SKM-1 treated with dmso at 0.1 percent for 144 hours (cell line): Measurements from ENCODE around the gene STK17A.
"Not testable (repeated sequence)": the region's sequence is repeated elsewhere in the genome, so short reads cannot be mapped to it uniquely, and the experiment has no call there.

Source experiments
- DNase-seq: peaks from one replicate; lab custom pipeline; 2025; ENCODE audit not compliant: unreplicated experiment; lab: John Stamatoyannopoulos, UW

The STK17A gene

DNA sequence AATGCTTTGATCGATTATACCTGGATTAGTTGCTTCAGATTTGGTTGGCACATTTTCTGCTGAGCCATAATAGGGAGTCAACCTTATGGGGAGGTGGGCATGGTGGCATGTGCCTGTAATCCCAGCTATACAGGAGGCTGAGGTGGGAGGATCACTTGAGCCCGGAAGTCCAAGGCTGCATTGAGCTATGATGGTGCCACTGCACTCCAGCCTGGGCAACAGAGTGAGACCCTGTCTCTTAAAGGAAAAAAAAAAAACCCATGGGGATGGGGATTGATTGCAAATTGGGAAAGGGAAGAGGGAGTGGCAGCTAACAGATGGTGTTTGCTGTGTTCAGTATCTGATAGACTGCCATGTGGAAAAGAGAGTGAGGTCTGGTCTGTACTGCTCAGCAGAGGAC lies 11.1 kb downstream of the STK17A start:
- DNase-seq = no peak

DNA sequence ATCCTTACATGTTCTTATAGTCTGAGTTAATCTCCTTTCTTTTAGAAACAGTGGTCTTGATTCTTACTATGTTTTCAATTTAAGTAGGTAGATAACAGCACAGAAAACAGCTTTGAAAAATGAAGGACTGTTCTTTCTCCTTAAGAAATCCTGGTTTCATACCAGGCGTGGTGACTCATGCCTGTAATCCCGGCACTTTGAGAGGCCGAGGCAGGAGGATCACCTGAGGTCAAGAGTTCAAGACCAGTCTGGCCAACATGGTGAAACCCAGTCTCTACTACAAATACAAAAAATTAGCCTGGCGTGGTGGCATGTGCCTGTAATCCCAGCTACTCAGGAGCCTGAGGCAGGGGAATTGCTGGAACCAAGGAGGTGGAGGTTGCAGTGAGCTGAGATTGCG lies 13.5 kb downstream of the STK17A start:
- DNase-seq = not testable (repeated sequence)

DNA sequence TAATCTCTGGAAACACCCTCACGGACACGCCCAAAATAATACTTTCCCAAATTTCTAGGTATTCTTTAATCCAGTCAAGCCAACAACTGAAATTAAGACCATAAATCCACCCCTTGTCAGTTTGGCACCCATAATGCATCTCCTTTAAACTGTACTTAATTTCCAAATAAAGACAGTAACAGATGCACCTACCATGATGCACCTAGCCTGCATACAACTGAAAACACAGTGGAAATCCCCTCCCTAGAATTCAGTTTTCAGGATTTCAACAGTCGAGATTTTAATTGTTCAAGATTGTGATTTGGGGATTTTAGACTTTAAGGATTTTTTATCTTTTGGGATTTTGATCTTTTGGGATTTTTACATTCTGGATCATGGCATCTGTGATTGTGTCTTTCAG lies 17.1 kb downstream of the STK17A start:
- DNase-seq = no peak

DNA sequence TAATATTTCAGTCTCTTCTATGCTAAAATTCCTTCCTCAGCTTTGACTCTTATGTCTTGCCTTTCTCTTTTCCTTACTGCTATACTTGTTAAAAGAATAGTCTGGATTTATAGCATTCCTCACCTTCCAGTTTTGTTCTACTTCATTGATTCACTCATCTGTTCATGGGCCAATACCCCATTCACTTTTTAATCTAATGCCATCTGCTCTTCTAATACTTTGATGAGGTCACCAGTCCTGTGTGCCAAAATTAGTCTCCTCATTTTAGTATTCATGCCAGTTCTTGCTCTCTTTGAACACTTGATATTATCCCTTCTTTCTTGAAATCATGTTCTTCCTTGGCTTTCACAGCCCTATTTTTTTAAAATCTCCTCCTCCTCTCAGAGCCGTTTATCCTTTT lies 19.3 kb downstream of the STK17A start:
- no peak for DNase-seq

DNA sequence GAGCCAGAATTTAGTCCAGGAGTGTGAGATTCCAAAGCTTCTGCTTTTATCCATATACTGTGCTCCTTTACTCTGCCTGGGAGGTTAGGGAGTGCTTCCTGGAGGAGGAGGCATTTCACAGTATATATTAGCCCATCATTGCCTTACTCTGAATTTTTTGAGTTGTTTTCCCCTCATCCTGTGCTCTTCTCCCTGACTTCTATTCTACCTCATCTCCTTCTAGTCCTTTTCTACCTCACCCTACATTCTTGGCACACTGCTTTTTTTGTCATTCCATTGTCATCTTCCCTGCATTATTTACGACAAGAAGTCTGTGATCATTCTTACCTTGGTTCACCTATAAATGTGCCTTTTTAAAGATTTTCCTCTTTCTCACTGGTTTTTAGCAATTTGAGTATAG lies 21.3 kb downstream of the STK17A start:
- no peak for DNase-seq

DNA sequence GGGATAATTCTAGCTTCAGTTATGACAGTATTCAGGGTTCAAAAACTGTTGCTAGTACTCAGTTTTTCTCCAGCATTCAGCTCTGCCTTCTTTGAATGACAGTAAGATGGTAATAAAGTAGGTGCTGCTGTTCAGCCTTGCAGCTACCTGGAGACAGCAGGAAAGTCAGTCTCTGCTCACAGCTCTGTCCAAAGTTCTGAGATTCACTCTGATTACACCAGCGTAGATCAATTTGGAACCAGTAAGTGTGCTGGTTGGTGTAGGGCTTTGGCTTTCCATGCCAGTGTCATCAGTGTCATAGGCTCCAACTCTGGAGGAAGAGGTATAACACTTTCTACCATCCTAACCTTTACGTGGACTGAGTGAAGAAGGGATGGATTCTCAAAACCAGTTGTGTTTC lies 26.2 kb downstream of the STK17A start:
- no peak for DNase-seq

DNA sequence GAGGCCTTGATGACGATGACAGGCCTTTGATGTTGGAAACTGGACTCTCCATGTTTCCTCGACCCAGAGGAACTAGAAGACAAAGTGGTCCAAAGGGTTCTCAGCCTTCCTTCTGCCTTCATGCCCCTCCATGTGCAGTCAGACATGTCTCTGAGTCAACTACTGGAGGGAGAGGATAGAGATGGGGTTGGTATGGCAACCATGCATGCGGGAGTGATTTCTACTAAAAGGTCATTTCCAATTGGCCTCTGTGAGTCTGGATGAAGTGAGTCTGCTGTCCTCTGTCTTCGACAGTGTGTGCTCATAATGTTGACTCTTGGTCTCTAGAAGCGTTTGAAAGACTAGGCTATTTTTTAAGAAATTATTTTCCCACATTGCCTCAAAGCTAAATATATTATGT lies 29.2 kb downstream of the STK17A start:
- no peak for DNase-seq

DNA sequence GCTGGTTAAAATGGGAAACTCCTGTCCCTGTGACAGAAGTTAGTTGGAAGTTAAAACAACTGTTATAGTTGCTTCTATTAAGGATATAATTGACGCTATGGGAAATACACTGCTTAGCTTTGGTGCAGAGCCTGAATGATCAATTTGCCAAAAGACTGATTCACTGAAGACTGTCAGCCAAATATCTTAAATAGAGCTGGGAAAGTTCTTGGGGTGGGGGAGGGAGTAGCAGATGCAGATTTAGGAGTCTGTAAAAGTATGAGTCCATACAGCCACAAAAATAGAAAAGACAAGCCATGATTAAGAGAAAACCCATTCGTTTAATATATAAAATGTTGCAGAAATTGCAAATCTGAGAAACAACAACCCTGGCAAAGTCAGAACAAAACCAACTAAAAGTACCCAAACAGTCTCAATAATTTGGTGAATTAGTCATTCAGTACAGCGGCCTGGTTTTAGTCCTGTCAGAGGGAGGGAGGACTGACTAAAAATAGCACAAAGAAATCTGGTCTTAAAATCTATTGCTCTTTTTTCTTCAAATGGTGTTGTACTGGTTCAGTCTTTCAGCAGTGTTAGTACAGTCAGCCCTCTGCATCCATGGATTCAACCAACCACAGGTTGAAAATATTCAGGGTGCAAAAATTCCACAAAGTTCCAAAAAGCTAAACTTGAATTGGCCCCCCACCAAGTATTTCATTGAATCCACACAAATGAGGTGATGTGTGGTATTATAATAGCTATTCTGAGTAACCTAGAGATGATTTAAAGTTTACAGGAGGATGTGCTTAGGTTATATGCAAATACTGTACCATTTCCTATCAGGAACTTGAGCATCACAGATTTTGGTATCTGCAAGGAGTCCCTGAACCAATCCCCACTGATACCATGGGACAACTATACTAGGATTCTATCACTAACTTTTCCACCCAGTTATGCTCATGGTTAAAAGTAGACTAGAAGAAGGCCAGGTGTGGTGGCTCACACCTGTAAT lies 30.0 kb downstream of the STK17A start:
- DNase-seq = no peak

DNA sequence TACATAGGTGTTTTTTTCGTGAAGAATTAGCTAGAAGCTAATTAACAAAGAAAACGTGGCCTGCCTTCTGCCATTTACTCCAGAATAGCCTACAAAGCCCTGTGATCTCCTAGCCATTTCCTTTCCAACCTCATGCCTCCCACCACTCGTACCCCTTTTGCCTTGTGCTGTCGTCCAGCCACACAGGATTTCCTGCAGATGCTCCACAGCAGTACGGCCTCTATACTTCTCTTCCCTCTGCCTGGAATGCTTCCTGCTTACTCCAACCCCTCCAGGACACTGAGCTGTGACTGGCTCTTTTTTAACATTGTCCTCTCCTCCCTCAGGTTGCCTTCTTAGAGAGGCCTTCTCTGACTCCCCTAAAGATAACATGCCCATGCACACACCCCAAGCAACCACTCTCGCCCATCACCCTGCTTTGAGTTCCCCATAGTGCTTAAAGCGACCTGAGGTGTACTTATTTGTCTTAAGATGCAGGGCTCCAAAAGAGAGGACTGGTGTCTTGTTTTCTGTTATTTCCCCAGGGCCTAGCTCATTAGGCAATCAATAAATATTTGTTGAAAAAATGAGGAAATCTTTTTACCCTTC lies 32.7 kb downstream of the STK17A start:
- no peak for DNase-seq

DNA sequence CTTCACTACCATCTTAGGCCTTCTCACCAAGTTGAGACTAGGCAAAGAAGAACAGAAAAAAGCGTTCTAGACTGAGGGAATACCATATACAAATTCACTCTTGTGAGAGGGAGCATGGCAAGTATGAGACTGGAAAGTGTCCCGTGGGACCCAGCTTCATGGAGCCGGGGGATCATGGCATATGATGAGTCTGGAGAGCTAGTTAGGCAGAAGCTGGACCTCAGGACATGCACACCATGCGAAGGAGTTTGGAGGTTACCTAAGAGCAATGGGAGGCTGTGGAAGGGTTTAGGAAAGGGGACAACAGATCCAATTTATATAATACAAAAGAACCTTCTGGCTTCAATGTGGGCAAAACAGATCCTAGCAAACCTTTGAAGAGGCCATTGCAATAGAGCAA lies 34.1 kb downstream of the STK17A start:
- DNase-seq = no peak

DNA sequence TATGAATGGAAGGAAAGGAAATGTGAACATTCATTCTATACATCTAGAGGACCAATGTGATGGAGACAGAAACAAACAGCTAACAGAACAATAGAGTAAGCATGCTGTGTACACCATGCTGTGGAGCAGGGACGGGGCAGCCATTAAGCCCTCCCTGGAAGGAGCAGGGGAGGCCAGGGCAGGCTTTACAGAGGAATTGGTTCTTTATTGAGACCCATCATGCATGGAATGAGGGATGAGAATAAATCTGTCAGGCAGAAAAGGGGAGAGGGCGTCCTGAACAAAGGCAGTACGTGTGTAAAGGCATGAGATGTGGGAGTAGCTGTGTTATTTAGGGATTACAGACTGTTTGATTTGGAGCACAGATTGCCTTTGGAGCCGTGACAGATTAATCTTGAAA lies 35.2 kb downstream of the STK17A start:
- no peak for DNase-seq

DNA sequence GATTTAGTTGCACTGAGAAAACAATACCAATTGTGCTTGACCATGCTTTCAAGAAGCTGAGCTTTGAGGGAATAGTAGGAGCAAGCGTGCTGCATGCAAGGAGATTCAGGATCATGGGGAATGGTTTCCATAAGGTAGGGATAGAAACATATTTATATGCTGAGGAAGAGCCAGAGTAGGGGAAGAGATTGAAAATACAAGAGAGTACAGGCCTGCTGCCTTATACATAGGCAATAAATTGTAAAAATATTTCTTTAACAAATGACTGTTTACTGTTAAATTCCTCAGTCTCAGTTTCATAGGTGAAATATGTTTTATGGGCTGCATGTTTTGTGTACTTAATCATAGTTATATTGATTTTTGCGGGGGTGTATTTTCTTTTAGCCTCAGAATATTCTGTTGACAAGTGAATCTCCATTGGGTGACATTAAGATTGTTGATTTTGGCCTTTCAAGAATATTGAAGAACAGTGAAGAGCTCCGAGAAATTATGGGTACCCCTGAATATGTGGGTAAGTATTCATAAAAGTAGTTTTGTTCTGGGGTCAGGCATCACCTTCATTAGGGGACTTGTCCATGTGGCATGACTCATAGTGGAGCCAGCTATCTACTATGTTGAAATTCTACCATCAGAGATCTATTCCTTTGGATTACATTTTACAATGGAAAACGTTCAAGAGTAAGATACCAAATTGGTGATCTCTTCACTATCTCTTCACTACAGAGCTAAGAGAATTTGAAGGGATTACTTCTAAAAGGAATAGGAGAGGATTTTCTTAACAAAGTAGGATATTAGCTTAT lies 36.5 kb downstream of the STK17A start:
- DNase-seq = no peak

DNA sequence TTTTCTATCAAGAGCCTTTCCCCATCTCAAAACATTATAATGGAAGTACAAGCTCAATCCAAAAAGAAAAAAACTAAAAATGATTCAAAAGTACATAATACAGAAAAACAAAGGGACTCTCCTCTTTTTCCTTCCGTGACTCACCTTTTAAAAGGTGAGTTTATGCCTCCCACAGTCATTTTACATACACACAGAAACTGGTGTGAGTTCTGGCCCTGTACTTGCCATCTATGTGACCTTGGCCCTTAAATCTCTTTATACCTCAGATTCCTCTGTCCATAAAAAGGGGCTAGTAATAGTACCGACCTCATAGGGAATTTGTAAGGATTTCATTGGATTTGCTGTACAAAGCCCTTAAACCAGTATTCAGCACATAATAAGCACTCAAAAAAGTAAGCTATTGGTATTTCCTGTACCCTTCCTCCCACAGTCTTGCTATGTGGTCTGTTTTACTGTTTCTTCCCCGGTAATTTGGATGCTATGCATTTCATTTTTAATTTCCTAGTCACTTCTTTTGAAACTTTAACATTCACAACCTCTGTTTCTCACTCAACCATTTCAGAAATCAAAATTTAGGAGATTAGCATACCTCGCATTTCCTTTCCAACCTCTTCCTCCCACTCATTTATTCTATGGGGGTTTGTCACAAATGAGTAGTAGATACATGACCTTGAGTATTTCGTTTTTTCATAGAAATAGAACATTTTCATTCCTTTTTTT lies 39.0 kb downstream of the STK17A start:
- no peak for DNase-seq

DNA sequence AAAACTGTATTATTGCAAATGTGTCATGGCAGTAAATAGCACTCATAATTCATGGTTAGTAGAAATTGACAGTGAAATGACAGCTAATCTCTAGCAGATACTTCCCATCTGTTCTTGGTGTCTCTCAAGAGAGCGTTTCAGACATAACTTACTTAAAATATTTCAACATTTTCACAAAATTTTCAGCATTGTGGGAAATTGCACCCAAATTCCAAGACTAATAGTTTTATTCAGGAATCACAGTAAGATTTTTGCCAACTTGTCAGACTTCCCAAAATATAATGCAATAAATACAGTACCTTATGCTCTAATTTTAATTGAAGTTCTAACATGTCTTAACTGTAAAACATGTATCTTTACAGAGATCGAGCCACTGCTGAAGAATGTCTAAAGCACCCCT lies 41.2 kb downstream of the STK17A start:
- DNase-seq = no peak

DNA sequence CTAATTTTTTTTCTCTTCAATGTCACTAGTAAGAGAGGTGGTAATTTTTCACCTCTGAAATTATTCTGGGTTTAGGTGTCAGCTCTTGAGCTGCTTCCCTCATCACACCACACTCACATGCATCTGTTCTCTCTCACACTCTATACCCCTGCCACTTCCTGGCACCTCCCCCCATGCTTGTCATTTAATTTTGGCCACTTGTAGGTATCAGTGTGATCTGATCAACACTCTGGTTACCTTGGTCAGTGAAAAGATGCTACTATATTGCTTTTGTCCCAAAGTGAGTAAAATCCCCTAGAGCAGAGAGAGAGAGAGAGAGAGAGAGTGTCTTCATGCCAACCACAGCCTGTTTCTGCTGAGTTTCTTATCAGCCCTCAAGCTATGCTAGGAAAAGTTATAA lies 42.5 kb downstream of the STK17A start:
- DNase-seq = no peak

DNA sequence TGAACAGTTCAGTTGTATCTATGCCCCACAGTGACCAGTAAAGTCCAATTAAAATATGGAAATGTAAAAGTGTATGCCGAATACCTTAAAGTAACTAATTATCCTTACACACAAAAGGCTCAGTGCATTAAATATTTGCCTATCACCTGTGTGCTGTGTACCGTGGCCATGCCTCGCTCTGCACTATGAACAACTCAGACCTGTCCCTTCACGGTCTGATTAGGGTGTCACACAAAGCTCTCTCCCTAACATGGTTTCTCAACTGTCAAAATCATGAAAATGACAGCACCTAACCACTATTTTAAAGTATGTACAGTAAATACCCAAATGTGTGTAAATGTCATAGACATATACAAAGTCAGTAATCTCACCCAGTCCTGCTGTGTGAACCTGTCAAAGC lies 43.1 kb downstream of the STK17A start:
- no peak for DNase-seq

DNA sequence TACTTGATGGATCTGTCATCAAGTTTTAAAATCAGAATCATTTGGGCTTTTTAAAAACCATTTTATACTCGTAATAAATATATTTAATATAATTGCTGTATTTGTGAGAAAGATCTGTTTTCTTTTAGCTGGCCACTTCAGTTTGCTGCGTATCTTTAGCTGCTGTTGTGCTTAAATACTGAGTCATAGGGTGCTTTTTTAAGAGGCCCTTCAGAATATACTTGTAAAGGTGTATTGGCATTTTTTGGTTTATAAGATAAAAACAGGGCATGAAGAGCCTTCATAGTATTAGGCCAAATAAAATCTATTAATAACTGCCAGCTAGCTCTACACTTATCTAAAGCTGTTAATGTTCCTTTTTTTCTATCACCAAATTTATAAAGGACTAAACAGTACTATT lies 43.8 kb downstream of the STK17A start:
- DNase-seq = no peak

DNA sequence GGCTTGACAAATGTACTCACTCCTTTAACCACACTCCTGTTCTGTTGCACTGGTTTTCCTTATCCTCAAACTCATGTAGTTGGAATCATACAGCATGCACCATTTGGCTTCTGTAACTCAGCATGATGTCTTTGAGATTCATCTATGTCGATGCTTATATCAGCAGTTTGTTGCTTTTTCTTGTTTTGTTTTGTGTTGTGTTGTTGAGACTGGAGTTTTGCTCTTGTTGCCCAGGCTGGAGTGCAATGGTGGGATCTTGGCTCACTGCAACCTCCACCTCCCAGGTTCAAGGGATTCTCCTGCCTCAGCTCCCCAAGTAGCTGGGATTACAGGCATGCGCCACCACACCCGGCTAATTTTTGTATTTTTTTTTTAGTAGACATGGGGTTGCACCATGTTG lies 44.9 kb downstream of the STK17A start:
- not testable (repeated sequence) for DNase-seq

DNA sequence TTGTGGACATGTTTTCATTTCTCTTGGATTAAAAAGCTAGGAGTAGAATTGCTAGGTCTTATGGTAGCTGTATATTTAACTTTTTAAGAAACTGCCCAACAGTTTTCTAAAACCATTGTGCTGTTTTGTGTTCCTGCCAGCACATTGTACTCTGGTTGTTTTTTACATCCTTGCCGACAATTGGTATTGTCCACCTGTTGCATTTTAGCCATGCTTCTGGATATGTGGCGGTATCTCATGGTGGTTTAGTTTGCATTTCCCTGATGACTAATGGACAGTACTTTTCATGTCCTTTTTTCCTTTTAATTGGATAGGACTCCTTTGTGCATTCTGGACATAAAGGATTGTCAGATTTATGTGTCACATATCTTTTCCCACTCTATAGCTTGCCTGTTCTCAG lies 45.5 kb downstream of the STK17A start:
- no peak for DNase-seq

DNA sequence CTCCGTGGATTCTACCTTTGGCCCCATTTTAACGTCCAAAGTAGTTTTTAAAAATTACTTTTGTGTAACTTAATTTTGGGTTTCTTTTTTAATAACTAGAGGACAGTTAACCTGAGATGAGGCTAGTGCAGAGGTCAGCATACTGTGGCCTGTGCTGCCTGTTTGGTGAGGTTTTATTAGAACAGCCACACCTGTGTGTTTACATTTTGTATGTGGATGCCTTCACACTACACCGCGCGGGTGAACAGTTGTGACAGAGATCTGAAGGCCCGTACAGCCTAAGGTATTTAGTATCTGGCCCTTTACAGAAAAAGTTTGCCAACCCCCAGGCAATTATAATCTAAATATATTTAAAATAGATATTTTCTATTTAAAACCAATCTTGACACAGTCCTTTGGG lies 46.9 kb downstream of the STK17A start:
- no peak for DNase-seq

DNA sequence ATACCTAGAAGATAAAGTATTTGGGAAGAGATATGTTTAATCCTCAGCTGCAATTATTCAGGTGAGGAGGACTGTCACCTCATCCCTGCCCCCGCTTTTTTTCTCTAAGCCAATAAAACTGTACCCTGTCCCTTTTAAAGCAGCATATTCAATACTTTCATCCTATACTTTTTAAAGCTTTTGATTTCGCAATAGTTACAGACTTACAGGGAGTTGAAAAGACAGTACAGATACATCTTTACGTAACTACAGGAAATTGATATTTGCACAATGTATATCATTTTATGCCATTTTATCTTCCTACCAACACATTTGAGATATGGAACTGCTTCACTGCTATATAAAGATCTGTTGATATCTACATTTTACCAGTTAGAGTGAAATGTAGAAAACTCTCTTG lies 47.6 kb downstream of the STK17A start:
- no peak for DNase-seq
